ENCODE results near the gene PBOV1. TPM values are rescaled to one million over a fixed set of nuclear protein-coding genes. Genes with fewer than 3 reads are reported as not detected.

The PBOV1 gene
- total RNA-seq, 4 donors from 2014 or later, result not detected

DNA sequence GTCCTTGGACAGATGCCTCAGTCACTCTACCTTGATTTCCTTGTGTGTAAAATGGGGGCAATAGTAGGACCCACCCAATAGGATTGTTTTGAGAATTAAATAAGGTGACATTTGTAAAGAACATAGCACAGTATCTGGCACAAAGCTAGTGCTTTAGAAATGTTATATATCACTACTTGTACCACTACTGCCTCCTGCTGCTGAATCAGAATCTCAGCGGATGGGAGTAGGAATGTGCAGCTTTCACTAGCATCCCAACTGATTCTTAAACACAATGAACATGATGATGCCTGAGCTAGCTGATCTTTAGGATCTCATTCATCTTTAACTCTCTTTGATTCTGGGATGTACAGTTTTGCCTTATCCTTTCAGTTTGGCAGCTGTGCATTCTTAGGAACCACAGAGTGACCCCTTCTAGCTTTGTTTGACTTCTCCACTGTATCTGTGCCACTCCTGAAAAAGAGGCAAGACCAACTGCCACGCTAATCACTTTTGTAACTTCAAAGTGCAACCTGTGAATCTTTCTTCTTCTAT is 7.2 kb downstream of the PBOV1 start:
- 86 to 92% methylated on average over 2 of the region's 2 CpGs for WGBS, 2 donors
- Histone ChIP-seq H3K27ac (no peak overlapping the region), H3K27me3 (no peaks in the 10 kb centered on the region), H3K36me3 (no peaks in the 10 kb centered on the region), H3K9me3 (no peaks in the 10 kb centered on the region), H3K4me3 (replicated peaks in 1 of 3) (no peak overlapping the region), H3K4me1 (no peaks in the 10 kb centered on the region)
- DNase-seq, result no peak
- intact Hi-C loops (cut with DNase I), result no loop called here
- TF ChIP-seq, protein P1, sequence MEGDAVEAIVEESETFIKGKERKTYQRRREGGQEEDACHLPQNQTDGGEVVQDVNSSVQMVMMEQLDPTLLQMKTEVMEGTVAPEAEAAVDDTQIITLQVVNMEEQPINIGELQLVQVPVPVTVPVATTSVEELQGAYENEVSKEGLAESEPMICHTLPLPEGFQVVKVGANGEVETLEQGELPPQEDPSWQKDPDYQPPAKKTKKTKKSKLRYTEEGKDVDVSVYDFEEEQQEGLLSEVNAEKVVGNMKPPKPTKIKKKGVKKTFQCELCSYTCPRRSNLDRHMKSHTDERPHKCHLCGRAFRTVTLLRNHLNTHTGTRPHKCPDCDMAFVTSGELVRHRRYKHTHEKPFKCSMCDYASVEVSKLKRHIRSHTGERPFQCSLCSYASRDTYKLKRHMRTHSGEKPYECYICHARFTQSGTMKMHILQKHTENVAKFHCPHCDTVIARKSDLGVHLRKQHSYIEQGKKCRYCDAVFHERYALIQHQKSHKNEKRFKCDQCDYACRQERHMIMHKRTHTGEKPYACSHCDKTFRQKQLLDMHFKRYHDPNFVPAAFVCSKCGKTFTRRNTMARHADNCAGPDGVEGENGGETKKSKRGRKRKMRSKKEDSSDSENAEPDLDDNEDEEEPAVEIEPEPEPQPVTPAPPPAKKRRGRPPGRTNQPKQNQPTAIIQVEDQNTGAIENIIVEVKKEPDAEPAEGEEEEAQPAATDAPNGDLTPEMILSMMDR (IDR thresholded peaks at IDR 0.05), result no peak

GRCh38 chr6:138206862-138207261 is 11.4 kb downstream of the PBOV1 start:
- H3K4me3 ChIP-seq (replicated peaks in 1 of 3), result no peak overlapping the region
- intact Hi-C loops (cut with DNase I), result no loop called here
- no peak for DNase-seq

GRCh38 chr6:138205437-138206094 is 12.7 kb downstream of the PBOV1 start:
- 73 to 77% methylated on average over 5 of the region's 5 CpGs for WGBS, 2 donors
- Histone ChIP-seq H3K4me3 (replicated peaks in 1 of 3) (no peak overlapping the region), H3K36me3 (no peaks in the 10 kb centered on the region), H3K27ac (no peak overlapping the region), H3K27me3 (no peaks in the 10 kb centered on the region), H3K4me1 (no peaks in the 10 kb centered on the region), H3K9me3 (no peaks in the 10 kb centered on the region)
- DNase-seq, result no peak
- TF ChIP-seq, protein P1 (IDR thresholded peaks at IDR 0.05), result no peak
- TF ChIP-seq POLR2A (IDR thresholded peaks at IDR 0.05), result no peak
- intact Hi-C loops (cut with DNase I), result no loop called here

More at GRCh38 chr6:138206862-138207261, 11.4 kb downstream of the PBOV1 start:
- Histone ChIP-seq H3K4me1 (no peaks in the 10 kb centered on the region), H3K9me3 (no peaks in the 10 kb centered on the region), H3K36me3 (no peaks in the 10 kb centered on the region), H3K27ac (no peak overlapping the region), H3K27me3 (no peaks in the 10 kb centered on the region)
- TF ChIP-seq, protein P1 (IDR thresholded peaks at IDR 0.05), result no peak
- no peak for TF ChIP-seq POLR2A (IDR thresholded peaks at IDR 0.05)

DNA sequence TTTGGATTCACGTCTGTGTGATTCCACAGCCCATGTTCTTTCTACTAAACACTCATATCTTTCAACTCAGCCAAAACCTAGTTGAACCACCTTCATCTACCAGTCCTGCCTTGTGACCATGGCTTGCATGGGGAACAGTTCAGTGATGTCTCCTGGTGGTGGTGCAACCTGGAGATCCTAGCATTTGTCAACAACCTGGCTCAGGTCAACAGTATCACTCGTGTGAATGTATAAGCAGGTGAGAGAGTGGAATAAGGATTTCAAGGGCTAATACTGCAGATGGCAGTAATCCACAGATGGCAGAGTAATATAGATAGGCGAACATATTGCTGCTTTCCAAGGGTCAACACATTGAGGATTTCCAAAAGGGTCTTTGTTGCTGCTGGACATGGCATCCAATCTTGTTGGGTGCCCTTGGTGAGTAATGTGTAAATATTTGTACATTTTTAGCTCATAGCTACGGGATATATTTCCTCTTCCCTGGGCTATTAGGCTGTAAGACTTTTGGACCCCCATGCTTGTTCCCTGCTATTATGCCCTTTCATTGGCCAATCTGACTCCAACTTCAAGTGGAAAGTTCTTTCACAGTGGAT is 13.4 kb downstream of the PBOV1 start:
- WGBS, 2 donors, result 91 to 98% methylated on average over 4 of the region's 4 CpGs
- H3K9me3 ChIP-seq, result no peaks in the 10 kb centered on the region
- TF ChIP-seq, protein P1 (IDR thresholded peaks at IDR 0.05), result no peak
- TF ChIP-seq POLR2A (IDR thresholded peaks at IDR 0.05), result no peak
- H3K27me3 ChIP-seq, result no peaks in the 10 kb centered on the region
- H3K4me1 ChIP-seq, result no peaks in the 10 kb centered on the region
- H3K4me3 ChIP-seq (replicated peaks in 1 of 3), result no peak overlapping the region
- H3K27ac ChIP-seq, result no peak overlapping the region
- DNase-seq, result no peak
- H3K36me3 ChIP-seq, result no peaks in the 10 kb centered on the region
- intact Hi-C loops (cut with DNase I), result no loop called here

DNA sequence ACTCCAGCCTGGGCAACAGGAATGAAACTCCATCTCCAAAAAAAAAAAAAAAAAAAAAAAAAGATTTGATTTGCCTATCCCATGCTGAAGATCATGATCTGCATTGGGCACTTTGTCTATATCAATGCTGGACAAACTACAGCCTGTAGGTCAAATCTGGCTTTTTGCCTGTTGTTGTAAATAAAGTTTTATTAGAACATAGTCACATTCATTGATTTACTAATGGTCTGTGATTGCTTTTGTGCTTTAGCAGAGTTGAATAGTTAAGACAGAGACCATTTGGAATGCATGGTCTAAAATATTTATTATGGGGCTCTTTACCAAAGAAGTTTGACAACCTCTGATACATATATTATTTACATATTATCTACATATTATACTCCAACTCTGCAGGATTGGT is 14.0 kb downstream of the PBOV1 start:
- Histone ChIP-seq H3K4me1 (no peaks in the 10 kb centered on the region), H3K36me3 (no peaks in the 10 kb centered on the region)
- intact Hi-C loops (cut with DNase I), result no loop called here

More for the DNA sequence above, 14.0 kb downstream of the PBOV1 start:
- DNase-seq, result no peak
- no peaks in the 10 kb centered on the region for H3K27me3 ChIP-seq
- TF ChIP-seq POLR2A (IDR thresholded peaks at IDR 0.05), result no peak
- TF ChIP-seq, protein P1 (IDR thresholded peaks at IDR 0.05), result no peak
- H3K27ac ChIP-seq, result no peak overlapping the region
- H3K9me3 ChIP-seq, result no peaks in the 10 kb centered on the region
- H3K4me3 ChIP-seq (replicated peaks in 1 of 3), result no peak overlapping the region

Data from thyroid gland (tissue), 4 donors.